GM12864 (cell line): ENCODE data around the gene PTPN23.
"Not testable (repeated sequence)": the region's sequence is repeated elsewhere in the genome, so short reads cannot be mapped to it uniquely, and the experiment has no call there.

ENCODE experiments used
- DNase-seq: peaks from one replicate; pipeline ENCODE4 v3.0.0-alpha.2; 2011; ENCODE audit warnings: low read depth
- H3K4me3 ChIP-seq: 2 replicates; pipeline ENCODE4 v1.5.1; 2011; ENCODE audit warnings: mild to moderate bottlenecking, low read depth, low read length, control low read depth
- CTCF ChIP-seq: IDR thresholded peaks from 2 replicates; pipeline ENCODE4 v1.5.1; 2011; ENCODE audit warnings: low read depth, mild to moderate bottlenecking, moderate library complexity, low read length, control low read depth, inconsistent platforms; ENCODE audit errors: missing control alignments

Gene PTPN23

GRCh38 chr3:47359323-47359722 is 21.5 kb upstream of the PTPN23 start:
- no peak for DNase-seq
- no peak overlapping the region for H3K4me3 ChIP-seq
- TF ChIP-seq CTCF, result no peak

- not testable (repeated sequence) for DNase-seq, H3K4me3 ChIP-seq
Observed at GRCh38 chr3:47360110-47360517, 20.7 kb upstream of the PTPN23 start.

- H3K4me3 ChIP-seq, result no peak overlapping the region
- DNase-seq, result no peak
- no peak for TF ChIP-seq CTCF
Observed at GRCh38 chr3:47362701-47363100, 18.1 kb upstream of the PTPN23 start.

GRCh38 chr3:47365213-47366153 is 15.3 kb upstream of the PTPN23 start:
- no peak overlapping the region for H3K4me3 ChIP-seq
- DNase-seq, result no peak
- TF ChIP-seq CTCF, result no peak

GRCh38 chr3:47366833-47367232 is 14.0 kb upstream of the PTPN23 start:
- no peak for DNase-seq
- no peak overlapping the region for H3K4me3 ChIP-seq
- TF ChIP-seq CTCF, result no peak

- no peak overlapping the region for H3K4me3 ChIP-seq
- TF ChIP-seq CTCF, result no peak
- DNase-seq, result no peak
Observed at GRCh38 chr3:47367631-47368030, 13.2 kb upstream of the PTPN23 start.

- H3K4me3 ChIP-seq, result not testable (repeated sequence)
Observed at GRCh38 chr3:47370020-47370419, 10.8 kb upstream of the PTPN23 start.

GRCh38 chr3:47370887-47371697 is 9.7 kb upstream of the PTPN23 start:
- H3K4me3 ChIP-seq, result no peak overlapping the region
- TF ChIP-seq CTCF, result peak; percentile 57
- no peak for DNase-seq

More at GRCh38 chr3:47370020-47370419, 10.8 kb upstream of the PTPN23 start:
- not testable (repeated sequence) for DNase-seq
